GM18858 (cell line): Measurements from ENCODE around the gene NOCT.
"Not testable (repeated sequence)": the region's sequence is repeated elsewhere in the genome, so short reads cannot be mapped to it uniquely, and the experiment has no call there.

Experiments used
- ATAC-seq: cut with Tn5 transposase; IDR thresholded peaks from one replicate; pipeline ENCODE4 v1.9.1; 2021; ENCODE audit not compliant: unreplicated experiment

The NOCT gene

GRCh38 chr4:139044291-139044690, 28.7 kb downstream of the NOCT start:
- ATAC-seq = no peak

GRCh38 chr4:139048026-139048425, 32.4 kb downstream of the NOCT start:
- ATAC-seq = no peak

- ATAC-seq = no peak
These were observed 34.9 kb downstream of the NOCT start for GRCh38 chr4:139050446-139050845.

- ATAC-seq = no peak
These were observed 38.3 kb downstream of the NOCT start for GRCh38 chr4:139053909-139054308.

DNA sequence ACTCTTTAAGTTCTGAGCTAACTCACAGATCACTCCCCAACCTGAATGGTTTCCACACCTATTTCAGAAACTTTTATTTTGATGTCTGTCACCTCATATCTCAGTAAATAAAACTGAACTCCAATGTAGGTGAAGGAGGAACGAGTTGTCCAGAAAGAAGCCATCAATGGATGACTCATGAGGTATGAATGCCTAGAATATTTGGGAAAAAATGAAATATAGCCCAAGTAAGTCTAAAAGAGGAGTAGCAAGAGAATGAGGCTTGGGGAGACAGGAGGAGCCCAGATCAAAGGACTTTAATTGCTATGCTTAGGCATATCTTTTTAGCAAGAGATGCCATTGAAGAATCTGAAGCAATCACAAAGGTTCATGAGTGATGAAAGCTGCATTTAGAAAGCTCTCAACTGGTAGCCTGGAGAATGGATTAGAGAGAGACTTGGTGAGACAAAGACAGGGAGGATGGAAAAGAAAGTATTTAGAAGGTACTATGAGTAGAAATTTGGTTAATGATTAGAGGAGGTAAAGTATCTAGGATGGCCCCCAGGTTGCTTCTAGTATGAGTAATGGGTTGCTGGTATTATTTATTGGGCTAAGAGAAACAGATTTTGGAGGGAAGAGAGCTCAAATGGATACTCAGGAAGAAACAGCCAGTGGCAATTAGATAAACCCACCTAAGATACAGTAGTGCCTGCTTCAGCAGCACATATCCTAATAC, 39.4 kb downstream of the NOCT start:
- no peak for ATAC-seq

- ATAC-seq = not testable (repeated sequence)
These were observed 43.4 kb downstream of the NOCT start for GRCh38 chr4:139059026-139059425.

DNA sequence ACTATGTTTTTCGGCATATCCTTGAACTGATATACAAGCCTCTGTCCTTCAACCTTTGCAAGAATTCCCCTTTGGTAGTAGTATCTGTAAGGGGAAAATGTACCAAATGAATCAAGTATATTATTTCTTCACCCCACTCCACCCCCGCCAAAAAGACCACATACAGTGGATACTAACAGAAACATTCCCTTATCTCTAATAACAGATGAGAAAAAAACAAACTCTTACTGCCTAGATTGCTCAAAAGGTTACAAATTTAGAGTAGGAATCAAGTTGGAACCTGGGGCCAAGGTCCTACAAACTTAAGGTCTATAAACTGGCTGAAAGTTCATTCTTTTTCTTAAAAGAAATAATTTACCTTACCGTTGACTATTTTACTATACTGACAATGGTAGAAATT, 45.0 kb downstream of the NOCT start:
- no peak for ATAC-seq

DNA sequence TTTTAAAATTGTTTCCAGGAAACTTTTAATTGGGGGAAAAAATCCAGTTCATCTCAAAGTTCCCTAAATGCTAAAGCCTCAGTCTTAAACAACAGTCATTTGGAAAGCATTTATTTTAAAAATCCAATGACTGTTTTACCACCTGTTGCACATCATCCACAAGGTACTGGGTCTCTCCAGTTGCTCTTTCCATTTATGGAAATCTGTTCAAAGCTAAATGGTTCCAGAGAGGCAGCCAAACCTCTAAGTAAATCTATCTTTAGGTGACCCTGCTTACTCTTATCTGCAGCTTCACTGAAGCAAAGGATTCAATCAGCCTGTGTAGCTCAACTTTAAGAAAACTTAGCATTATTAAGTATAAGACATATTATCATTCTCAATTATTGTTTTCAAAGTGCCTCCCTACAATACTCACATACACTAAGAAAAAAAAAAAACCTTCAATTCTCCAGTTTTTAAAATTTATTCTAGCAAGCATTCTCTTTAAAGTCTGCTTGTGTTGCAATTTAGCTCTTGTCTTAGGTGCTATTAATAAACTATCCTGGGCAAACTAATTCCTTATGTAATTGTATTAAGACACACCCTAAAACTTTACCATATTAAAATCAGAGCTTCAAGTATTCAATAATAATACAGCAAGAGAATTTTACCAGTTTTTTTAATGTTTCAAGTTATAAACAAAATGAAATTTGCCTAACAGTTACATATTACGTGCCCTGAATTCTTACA, 60.6 kb downstream of the NOCT start:
- no peak for ATAC-seq

DNA sequence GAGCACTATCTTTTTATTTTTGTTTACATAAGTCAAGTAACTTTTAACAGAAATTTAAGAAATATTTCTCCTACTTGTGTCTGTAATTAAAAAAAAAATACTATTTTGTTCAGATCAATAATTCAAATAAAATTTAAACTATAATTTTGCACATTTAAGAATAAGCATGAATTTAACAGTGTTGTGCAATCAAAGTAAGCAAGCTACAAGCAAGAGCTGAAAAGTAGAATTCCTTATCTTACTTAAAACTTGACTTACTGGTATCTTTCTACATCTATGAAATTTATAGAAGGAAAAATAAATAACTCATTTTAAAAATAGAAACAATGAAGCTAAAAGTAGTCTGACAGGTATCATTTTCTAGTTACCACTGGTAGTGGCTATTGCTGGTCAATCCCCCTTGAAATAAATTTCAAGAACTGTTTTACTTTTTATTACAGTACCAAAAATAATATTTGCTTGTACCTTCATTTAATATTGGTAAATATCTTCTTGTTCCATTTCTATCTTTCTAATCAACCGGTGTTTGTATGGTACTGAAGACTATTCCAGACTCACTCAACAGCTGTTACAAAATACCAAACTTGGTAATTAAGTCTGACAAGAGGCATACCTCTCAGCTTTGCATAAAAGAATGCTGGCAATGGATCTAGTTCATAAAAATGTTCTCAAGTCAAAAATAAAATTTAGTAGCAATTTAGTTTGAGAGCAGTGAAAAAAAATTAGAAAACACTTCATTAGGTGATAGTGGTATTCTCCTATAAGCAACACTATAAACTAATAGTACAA, 62.2 kb downstream of the NOCT start:
- no peak for ATAC-seq

GRCh38 chr4:139078926-139079325, 63.3 kb downstream of the NOCT start:
- ATAC-seq = no peak

GRCh38 chr4:139082750-139083606, 67.4 kb downstream of the NOCT start:
- peak; percentile 91 for ATAC-seq

- ATAC-seq = peak; percentile 14
These were observed 68.0 kb downstream of the NOCT start for GRCh38 chr4:139083607-139083955.

- peak; percentile 32 for ATAC-seq
These were observed 68.6 kb downstream of the NOCT start for GRCh38 chr4:139083956-139084803.

- ATAC-seq = no peak
These were observed 69.2 kb downstream of the NOCT start for GRCh38 chr4:139084804-139085093.

- no peak for ATAC-seq
These were observed 69.6 kb downstream of the NOCT start for GRCh38 chr4:139085141-139085540.

DNA sequence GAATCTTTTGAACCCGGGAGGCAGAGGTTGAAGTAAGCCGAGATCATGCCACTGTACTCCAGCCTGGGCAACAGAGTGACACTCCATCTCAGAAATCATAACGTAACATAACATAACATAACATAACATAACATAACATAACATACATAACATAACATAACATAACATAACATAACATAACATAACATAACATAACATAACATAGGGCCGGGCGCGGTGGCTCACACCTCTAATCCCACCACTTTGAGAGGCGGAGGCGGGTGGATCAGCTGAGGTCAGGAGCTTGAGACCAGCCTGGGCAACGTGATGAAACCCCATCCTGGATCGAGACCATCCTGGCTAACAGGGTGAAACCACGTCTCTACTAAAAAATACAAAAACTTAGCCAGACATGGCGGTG, 76.7 kb downstream of the NOCT start:
- ATAC-seq = no peak
